Vein endothelial cell (primary cell): ENCODE data around the gene SLC24A1. TPM values are rescaled to one million over a fixed set of nuclear protein-coding genes. Genes with fewer than 3 reads are reported as not detected.

Source experiments
- small RNA-seq: library from RNA; depleted of rRNA; stranded (forward); fragments of <200 nt; gene quantifications from one replicate; pipeline ENCODE3, GENCODE V24; 2012
- total RNA-seq: library from RNA; depleted of rRNA; stranded (reverse); fragments of >200 nt; gene quantifications from 2 replicates; pipeline ENCODE4 v1.2.3, GENCODE V29; 2012

Gene SLC24A1
- total RNA-seq = 9.2 and 13.7 TPM in 2 replicates

GRCh38 chr15:65621638-65622037 is at the start of gene SLC24A1:
SLC24A1 (plus strand) TSS chr15:65621938; CDS start chr15:65624081, 2,143 bp downstream.

GRCh38 chr15:65610871-65611718 is 10.6 kb upstream of the SLC24A1 start, which contains the start of gene INTS14:
INTS14 (minus strand) TSS chr15:65611131; CDS start chr15:65607380, 3,751 bp downstream.

Small RNA genes within 50 kb of the gene (small RNA-seq; reads per million reads assigned to genes)
- not detected for gene SNORD13E

Other genes with a start within 250 kb of the SLC24A1 start
- gene IGDCC3, start 243.9 kb upstream of the SLC24A1 start, total RNA-seq = under 0.01 and 0.33 TPM in 2 replicates
- gene IGDCC4, start 199.0 kb upstream of the SLC24A1 start, total RNA-seq = under 0.01 TPM in 1 of 2 replicates, not detected in the other
- gene DPP8, start 104.2 kb upstream of the SLC24A1 start, total RNA-seq = 45.4 and 51.4 TPM in 2 replicates
- gene HACD3, start 91.5 kb upstream of the SLC24A1 start, total RNA-seq = 89.2 and 90.8 TPM in 2 replicates
- 41.5 and 44.7 TPM in 2 replicates for gene INTS14, start 10.8 kb upstream of the SLC24A1 start, total RNA-seq
- 30.2 and 31.4 TPM in 2 replicates for gene DENND4A, start 170.4 kb downstream of the SLC24A1 start, total RNA-seq
- gene RAB11A, start 247.6 kb downstream of the SLC24A1 start, total RNA-seq = 248 and 436 TPM in 2 replicates